SK-N-SH (cell line): ENCODE measurements around the gene MYO16.

ENCODE experiments used
- EP300 ChIP-seq, 2 experiments: IDR thresholded peaks; 2 replicates each; pipeline versions ENCODE4 v1.4.0 to v1.6.1; 2012; ENCODE audit warnings: borderline replicate concordance in 1 of 2, low read depth in 1 of 2, low read length in 1 of 2
- EZH2phosphoT487 ChIP-seq: fragments of 200-600 bp; sonication (generic); IDR thresholded peaks from 2 replicates; pipeline ENCODE4 v1.6.1; 2017; ENCODE audit warnings: low read depth, mixed run types, mild to moderate bottlenecking, antibody characterized with exemption, moderate library complexity, borderline replicate concordance
- GABPA ChIP-seq: IDR thresholded peaks from 2 replicates; pipeline ENCODE4 v1.4.0; 2012; ENCODE audit warnings: low read depth, mild to moderate bottlenecking
- MEF2A ChIP-seq: IDR thresholded peaks from 2 replicates; pipeline ENCODE4 v1.4.0; 2012; ENCODE audit warnings: low read depth, borderline replicate concordance
- MXI1 ChIP-seq: IDR thresholded peaks from 2 replicates; pipeline ENCODE4 v1.6.1; 2012; ENCODE audit warnings: mild to moderate bottlenecking, low read depth, low read length, improper control_type of control experiment
- POLR2AphosphoS5 ChIP-seq: IDR thresholded peaks from 2 replicates; pipeline ENCODE4 v1.6.1; 2012; ENCODE audit warnings: low read depth, low read length
- RAD21 ChIP-seq: IDR thresholded peaks from 2 replicates; pipeline ENCODE4 v1.6.1; 2012; ENCODE audit warnings: mild to moderate bottlenecking, low read length
- RFX5 ChIP-seq: IDR thresholded peaks from 2 replicates; pipeline ENCODE4 v1.6.1; 2012; ENCODE audit warnings: mild to moderate bottlenecking, improper control_type of control experiment, low read length
- TEAD4 ChIP-seq: IDR thresholded peaks from 2 replicates; pipeline ENCODE4 v1.4.0; 2012; ENCODE audit warnings: mild to moderate bottlenecking, borderline replicate concordance; ENCODE audit not compliant: insufficient read depth
- TF ChIP-seq, protein P1 (sequence below): fragments of 200-600 bp; sonication (generic); IDR thresholded peaks from 2 replicates; pipeline ENCODE4 v1.6.1; 2017; ENCODE audit warnings: antibody characterized with exemption, mild to moderate bottlenecking, moderate library complexity
- TF ChIP-seq, protein P2 (sequence below): fragments of 150-350 bp; IDR thresholded peaks from 2 replicates; pipeline ENCODE4 v1.6.1; 2016; ENCODE audit warnings: mild to moderate bottlenecking, low read depth, low read length
- TF ChIP-seq, protein P3 (sequence below): IDR thresholded peaks from 2 replicates; pipeline ENCODE4 v1.4.0; 2012; ENCODE audit warnings: low read depth, borderline replicate concordance
- TF ChIP-seq, protein P4 (sequence below): IDR thresholded peaks from 2 replicates; pipeline ENCODE4 v1.6.1; 2012; ENCODE audit warnings: mild to moderate bottlenecking, low read depth, low read length, moderate library complexity

DNA sequence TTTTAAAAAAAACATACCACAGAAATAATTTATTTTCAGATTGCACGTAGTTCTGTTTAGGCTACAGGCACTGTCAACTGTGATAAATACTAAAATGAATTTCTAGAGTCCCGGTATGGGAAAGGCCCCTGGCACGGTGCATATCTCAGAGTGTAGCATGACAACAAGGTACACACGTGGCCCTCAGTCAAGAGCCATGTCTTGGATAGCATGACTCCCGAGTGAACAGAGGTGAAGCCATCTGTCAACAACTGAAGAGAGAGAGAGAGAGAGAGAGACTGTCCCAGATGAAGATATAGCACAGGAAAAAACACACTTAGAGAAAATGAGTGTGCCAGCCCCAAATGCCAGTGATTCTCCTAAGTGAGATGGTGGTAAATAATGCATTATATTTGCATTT, 297.5 kb downstream of the MYO16 start:
- TF ChIP-seq, protein P1, sequence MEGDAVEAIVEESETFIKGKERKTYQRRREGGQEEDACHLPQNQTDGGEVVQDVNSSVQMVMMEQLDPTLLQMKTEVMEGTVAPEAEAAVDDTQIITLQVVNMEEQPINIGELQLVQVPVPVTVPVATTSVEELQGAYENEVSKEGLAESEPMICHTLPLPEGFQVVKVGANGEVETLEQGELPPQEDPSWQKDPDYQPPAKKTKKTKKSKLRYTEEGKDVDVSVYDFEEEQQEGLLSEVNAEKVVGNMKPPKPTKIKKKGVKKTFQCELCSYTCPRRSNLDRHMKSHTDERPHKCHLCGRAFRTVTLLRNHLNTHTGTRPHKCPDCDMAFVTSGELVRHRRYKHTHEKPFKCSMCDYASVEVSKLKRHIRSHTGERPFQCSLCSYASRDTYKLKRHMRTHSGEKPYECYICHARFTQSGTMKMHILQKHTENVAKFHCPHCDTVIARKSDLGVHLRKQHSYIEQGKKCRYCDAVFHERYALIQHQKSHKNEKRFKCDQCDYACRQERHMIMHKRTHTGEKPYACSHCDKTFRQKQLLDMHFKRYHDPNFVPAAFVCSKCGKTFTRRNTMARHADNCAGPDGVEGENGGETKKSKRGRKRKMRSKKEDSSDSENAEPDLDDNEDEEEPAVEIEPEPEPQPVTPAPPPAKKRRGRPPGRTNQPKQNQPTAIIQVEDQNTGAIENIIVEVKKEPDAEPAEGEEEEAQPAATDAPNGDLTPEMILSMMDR = no peak
- no peak for TF ChIP-seq EP300 (IDR thresholded peaks at IDR 0.05; ENCODE audit: borderline replicate concordance in 1 of 2, low read depth in 1 of 2, low read length in 1 of 2)
- TF ChIP-seq RFX5 = no peak
- no peak for TF ChIP-seq POLR2AphosphoS5
- no peak for TF ChIP-seq TEAD4
- TF ChIP-seq, protein P2, sequence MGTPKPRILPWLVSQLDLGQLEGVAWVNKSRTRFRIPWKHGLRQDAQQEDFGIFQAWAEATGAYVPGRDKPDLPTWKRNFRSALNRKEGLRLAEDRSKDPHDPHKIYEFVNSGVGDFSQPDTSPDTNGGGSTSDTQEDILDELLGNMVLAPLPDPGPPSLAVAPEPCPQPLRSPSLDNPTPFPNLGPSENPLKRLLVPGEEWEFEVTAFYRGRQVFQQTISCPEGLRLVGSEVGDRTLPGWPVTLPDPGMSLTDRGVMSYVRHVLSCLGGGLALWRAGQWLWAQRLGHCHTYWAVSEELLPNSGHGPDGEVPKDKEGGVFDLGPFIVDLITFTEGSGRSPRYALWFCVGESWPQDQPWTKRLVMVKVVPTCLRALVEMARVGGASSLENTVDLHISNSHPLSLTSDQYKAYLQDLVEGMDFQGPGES = no peak
- no peak for TF ChIP-seq GABPA
- TF ChIP-seq, protein P3, sequence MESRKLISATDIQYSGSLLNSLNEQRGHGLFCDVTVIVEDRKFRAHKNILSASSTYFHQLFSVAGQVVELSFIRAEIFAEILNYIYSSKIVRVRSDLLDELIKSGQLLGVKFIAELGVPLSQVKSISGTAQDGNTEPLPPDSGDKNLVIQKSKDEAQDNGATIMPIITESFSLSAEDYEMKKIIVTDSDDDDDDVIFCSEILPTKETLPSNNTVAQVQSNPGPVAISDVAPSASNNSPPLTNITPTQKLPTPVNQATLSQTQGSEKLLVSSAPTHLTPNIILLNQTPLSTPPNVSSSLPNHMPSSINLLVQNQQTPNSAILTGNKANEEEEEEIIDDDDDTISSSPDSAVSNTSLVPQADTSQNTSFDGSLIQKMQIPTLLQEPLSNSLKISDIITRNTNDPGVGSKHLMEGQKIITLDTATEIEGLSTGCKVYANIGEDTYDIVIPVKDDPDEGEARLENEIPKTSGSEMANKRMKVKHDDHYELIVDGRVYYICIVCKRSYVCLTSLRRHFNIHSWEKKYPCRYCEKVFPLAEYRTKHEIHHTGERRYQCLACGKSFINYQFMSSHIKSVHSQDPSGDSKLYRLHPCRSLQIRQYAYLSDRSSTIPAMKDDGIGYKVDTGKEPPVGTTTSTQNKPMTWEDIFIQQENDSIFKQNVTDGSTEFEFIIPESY = no peak
- TF ChIP-seq MXI1 = no peak
- TF ChIP-seq MEF2A = no peak
- TF ChIP-seq, protein P4, sequence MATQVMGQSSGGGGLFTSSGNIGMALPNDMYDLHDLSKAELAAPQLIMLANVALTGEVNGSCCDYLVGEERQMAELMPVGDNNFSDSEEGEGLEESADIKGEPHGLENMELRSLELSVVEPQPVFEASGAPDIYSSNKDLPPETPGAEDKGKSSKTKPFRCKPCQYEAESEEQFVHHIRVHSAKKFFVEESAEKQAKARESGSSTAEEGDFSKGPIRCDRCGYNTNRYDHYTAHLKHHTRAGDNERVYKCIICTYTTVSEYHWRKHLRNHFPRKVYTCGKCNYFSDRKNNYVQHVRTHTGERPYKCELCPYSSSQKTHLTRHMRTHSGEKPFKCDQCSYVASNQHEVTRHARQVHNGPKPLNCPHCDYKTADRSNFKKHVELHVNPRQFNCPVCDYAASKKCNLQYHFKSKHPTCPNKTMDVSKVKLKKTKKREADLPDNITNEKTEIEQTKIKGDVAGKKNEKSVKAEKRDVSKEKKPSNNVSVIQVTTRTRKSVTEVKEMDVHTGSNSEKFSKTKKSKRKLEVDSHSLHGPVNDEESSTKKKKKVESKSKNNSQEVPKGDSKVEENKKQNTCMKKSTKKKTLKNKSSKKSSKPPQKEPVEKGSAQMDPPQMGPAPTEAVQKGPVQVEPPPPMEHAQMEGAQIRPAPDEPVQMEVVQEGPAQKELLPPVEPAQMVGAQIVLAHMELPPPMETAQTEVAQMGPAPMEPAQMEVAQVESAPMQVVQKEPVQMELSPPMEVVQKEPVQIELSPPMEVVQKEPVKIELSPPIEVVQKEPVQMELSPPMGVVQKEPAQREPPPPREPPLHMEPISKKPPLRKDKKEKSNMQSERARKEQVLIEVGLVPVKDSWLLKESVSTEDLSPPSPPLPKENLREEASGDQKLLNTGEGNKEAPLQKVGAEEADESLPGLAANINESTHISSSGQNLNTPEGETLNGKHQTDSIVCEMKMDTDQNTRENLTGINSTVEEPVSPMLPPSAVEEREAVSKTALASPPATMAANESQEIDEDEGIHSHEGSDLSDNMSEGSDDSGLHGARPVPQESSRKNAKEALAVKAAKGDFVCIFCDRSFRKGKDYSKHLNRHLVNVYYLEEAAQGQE = no peak
- TF ChIP-seq RAD21 = no peak
- no peak for TF ChIP-seq EZH2phosphoT487
